ENCODE data around the gene IGSF3.

- no peak for TF ChIP-seq NANOG (IDR thresholded peaks at IDR 0.05; ENCODE audit: insufficient read depth, low read depth, low read length, poor library complexity, severe bottlenecking)
- TF ChIP-seq GABPA (IDR thresholded peaks at IDR 0.05; ENCODE audit: borderline replicate concordance, insufficient read depth, low read length) = no peak
- no peak for TF ChIP-seq CTCF (IDR thresholded peaks at IDR 0.05; ENCODE audit: control extremely low read depth in 1 of 3, insufficient read depth in 1 of 3, low read depth in 1 of 3, low read length in 3 of 3)
- TF ChIP-seq SIN3A (conservative IDR thresholded peaks at IDR 0.05 in 1 of 2, IDR thresholded peaks at IDR 0.05 in 1 of 2; ENCODE audit: low read depth in 1 of 2, low read length in 2 of 2) = no peak
- TF ChIP-seq ATF2 (IDR thresholded peaks at IDR 0.05; ENCODE audit: low read length) = no peak
- TF ChIP-seq RFX5 (IDR thresholded peaks at IDR 0.05; ENCODE audit: borderline replicate concordance, low read depth, low read length) = no peak
- TF ChIP-seq, protein P1, sequence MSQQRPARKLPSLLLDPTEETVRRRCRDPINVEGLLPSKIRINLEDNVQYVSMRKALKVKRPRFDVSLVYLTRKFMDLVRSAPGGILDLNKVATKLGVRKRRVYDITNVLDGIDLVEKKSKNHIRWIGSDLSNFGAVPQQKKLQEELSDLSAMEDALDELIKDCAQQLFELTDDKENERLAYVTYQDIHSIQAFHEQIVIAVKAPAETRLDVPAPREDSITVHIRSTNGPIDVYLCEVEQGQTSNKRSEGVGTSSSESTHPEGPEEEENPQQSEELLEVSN (IDR thresholded peaks at IDR 0.05) = no peak
- TF ChIP-seq CREB1 (IDR thresholded peaks at IDR 0.05) = no peak
Measured at GRCh38 chr1:116525440-116525839, 142.1 kb downstream of the IGSF3 start.

All from H1 (cell line).